ENCODE results near the gene TOM1.

Gene TOM1

GRCh38 chr22:35323305-35323704 lies 23.6 kb downstream of the TOM1 start:
- Histone ChIP-seq H4K91ac (ENCODE audit: low read depth, low read length) (no peak overlapping the region), H3K23ac (ENCODE audit: low read length) (no peak overlapping the region), H2AK5ac (ENCODE audit: low read length) (no peak overlapping the region), H2BK5ac (ENCODE audit: low read depth, low read length, poor library complexity) (no peak overlapping the region), H3K79me2 (ENCODE audit: control insufficient read depth, insufficient read depth, low read length, poor library complexity) (no peaks in the 10 kb centered on the region), H3K4me3 (ENCODE audit: low read depth, low read length) (no peak overlapping the region), H3K18ac (ENCODE audit: low read length) (no peak overlapping the region), H3K4me1 (ENCODE audit: control insufficient read depth in 1 of 2, insufficient read depth in 2 of 2, low read length in 2 of 2) (no peaks in the 10 kb centered on the region), H3K4ac (ENCODE audit: low read depth, low read length) (no peak overlapping the region), H3K9ac (ENCODE audit: low read length) (no peak overlapping the region), H2BK12ac (ENCODE audit: low read length) (no peak overlapping the region), H3K27me3 (ENCODE audit: insufficient read depth, low read length) (no peaks in the 10 kb centered on the region), H3K79me1 (ENCODE audit: low read length) (no peaks in the 10 kb centered on the region), H3K14ac (ENCODE audit: low read length) (no peak overlapping the region), H3K4me2 (ENCODE audit: low read length) (no peak overlapping the region), H2AFZ (ENCODE audit: insufficient read depth, low read length, poor library complexity) (no peak overlapping the region), H4K12ac (ENCODE audit: low read depth, low read length) (no peak overlapping the region), H3K9me3 (ENCODE audit: insufficient read depth, low read depth, low read length) (no peaks in the 10 kb centered on the region), H3K36me3 (ENCODE audit: control insufficient read depth in 1 of 2, insufficient read depth in 2 of 2, low read length in 2 of 2) (peaks cover 69 to 73% of the 10 kb centered on the region in 2 experiments), H2BK120ac (ENCODE audit: insufficient read depth, low read length, poor library complexity) (no peak overlapping the region), H4K8ac (ENCODE audit: low read depth, low read length) (no peak overlapping the region), H3K27ac (ENCODE audit: low read depth, low read length) (no peak overlapping the region)
- DNase-seq: no peak
- WGBS (ENCODE audit: extremely low coverage, insufficient coverage, insufficient read length): no CpG with 5 or more reads among the region's 11 CpGs

DNA sequence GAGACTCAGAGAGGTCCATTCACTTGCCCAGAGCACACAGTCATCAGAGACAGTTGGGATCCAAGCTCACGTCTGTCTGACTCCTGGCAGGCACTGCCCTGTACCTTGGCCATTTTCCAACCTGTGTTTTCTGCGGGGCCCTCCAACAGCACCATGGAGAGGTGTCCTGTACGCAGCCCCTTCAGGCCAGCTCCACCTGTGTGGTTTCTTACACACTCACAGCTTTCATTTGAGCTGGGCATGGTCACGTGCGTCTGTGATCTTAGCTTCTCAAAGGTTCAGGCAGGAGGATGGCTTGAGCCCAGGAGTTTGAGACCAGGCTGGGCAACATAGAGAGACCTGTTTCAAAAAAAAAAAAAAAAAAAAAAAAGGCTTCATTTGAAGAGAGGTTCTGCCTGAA lies 24.4 kb downstream of the TOM1 start:
- H3K27me3 ChIP-seq (ENCODE audit: insufficient read depth, low read length): no peaks in the 10 kb centered on the region
- no peak overlapping the region for H4K8ac ChIP-seq (ENCODE audit: low read depth, low read length)
- no peak overlapping the region for H4K91ac ChIP-seq (ENCODE audit: low read depth, low read length)
- H3K27ac ChIP-seq (ENCODE audit: low read depth, low read length): no peak overlapping the region
- H3K9me3 ChIP-seq (ENCODE audit: insufficient read depth, low read depth, low read length): no peaks in the 10 kb centered on the region
- H2AFZ ChIP-seq (ENCODE audit: insufficient read depth, low read length, poor library complexity): no peak overlapping the region
- H3K4me1 ChIP-seq (ENCODE audit: control insufficient read depth in 1 of 2, insufficient read depth in 2 of 2, low read length in 2 of 2): no peaks in the 10 kb centered on the region
- no peak overlapping the region for H3K23ac ChIP-seq (ENCODE audit: low read length)
- no peak overlapping the region for H2BK12ac ChIP-seq (ENCODE audit: low read length)
- no peaks in the 10 kb centered on the region for H3K79me1 ChIP-seq (ENCODE audit: low read length)
- no peak overlapping the region for H3K9ac ChIP-seq (ENCODE audit: low read length)
- no peak overlapping the region for H3K14ac ChIP-seq (ENCODE audit: low read length)
- no CpG with 5 or more reads among the region's 5 CpGs for WGBS (ENCODE audit: extremely low coverage, insufficient coverage, insufficient read length)
- H2AK5ac ChIP-seq (ENCODE audit: low read length): no peak overlapping the region
- H2BK5ac ChIP-seq (ENCODE audit: low read depth, low read length, poor library complexity): no peak overlapping the region
- H3K4me2 ChIP-seq (ENCODE audit: low read length): no peak overlapping the region
- no peak overlapping the region for H4K12ac ChIP-seq (ENCODE audit: low read depth, low read length)
- peaks cover 65 to 70% of the 10 kb centered on the region in 2 experiments for H3K36me3 ChIP-seq (ENCODE audit: control insufficient read depth in 1 of 2, insufficient read depth in 2 of 2, low read length in 2 of 2)
- H3K18ac ChIP-seq (ENCODE audit: low read length): no peak overlapping the region
- DNase-seq: no peak
- H3K4ac ChIP-seq (ENCODE audit: low read depth, low read length): no peak overlapping the region
- H3K4me3 ChIP-seq (ENCODE audit: low read depth, low read length): no peak overlapping the region
- H2BK120ac ChIP-seq (ENCODE audit: insufficient read depth, low read length, poor library complexity): no peak overlapping the region
- no peaks in the 10 kb centered on the region for H3K79me2 ChIP-seq (ENCODE audit: control insufficient read depth, insufficient read depth, low read length, poor library complexity)

GRCh38 chr22:35324762-35325161 lies 25.1 kb downstream of the TOM1 start:
- no peak overlapping the region for H2BK120ac ChIP-seq (ENCODE audit: insufficient read depth, low read length, poor library complexity)
- H2AFZ ChIP-seq (ENCODE audit: insufficient read depth, low read length, poor library complexity): no peak overlapping the region
- H2BK12ac ChIP-seq (ENCODE audit: low read length): no peak overlapping the region
- no peaks in the 10 kb centered on the region for H3K9me3 ChIP-seq (ENCODE audit: insufficient read depth, low read depth, low read length)
- H3K4ac ChIP-seq (ENCODE audit: low read depth, low read length): no peak overlapping the region
- no peak overlapping the region for H4K12ac ChIP-seq (ENCODE audit: low read depth, low read length)
- no peak overlapping the region for H3K18ac ChIP-seq (ENCODE audit: low read length)
- H3K36me3 ChIP-seq (ENCODE audit: control insufficient read depth in 1 of 2, insufficient read depth in 2 of 2, low read length in 2 of 2): peaks cover 58 to 63% of the 10 kb centered on the region in 2 experiments
- no peak overlapping the region for H3K4me2 ChIP-seq (ENCODE audit: low read length)
- H3K79me1 ChIP-seq (ENCODE audit: low read length): no peaks in the 10 kb centered on the region
- no peak overlapping the region for H3K9ac ChIP-seq (ENCODE audit: low read length)
- WGBS (ENCODE audit: extremely low coverage, insufficient coverage, insufficient read length): no CpG with 5 or more reads among the region's 4 CpGs
- no peak overlapping the region for H3K23ac ChIP-seq (ENCODE audit: low read length)
- H4K91ac ChIP-seq (ENCODE audit: low read depth, low read length): no peak overlapping the region
- H3K14ac ChIP-seq (ENCODE audit: low read length): no peak overlapping the region
- H3K27me3 ChIP-seq (ENCODE audit: insufficient read depth, low read length): no peaks in the 10 kb centered on the region
- H3K4me1 ChIP-seq (ENCODE audit: control insufficient read depth in 1 of 2, insufficient read depth in 2 of 2, low read length in 2 of 2): no peaks in the 10 kb centered on the region
- DNase-seq: no peak
- no peak overlapping the region for H2BK5ac ChIP-seq (ENCODE audit: low read depth, low read length, poor library complexity)
- H4K8ac ChIP-seq (ENCODE audit: low read depth, low read length): no peak overlapping the region
- no peaks in the 10 kb centered on the region for H3K79me2 ChIP-seq (ENCODE audit: control insufficient read depth, insufficient read depth, low read length, poor library complexity)
- no peak overlapping the region for H3K27ac ChIP-seq (ENCODE audit: low read depth, low read length)
- H3K4me3 ChIP-seq (ENCODE audit: low read depth, low read length): no peak overlapping the region
- no peak overlapping the region for H2AK5ac ChIP-seq (ENCODE audit: low read length)

DNA sequence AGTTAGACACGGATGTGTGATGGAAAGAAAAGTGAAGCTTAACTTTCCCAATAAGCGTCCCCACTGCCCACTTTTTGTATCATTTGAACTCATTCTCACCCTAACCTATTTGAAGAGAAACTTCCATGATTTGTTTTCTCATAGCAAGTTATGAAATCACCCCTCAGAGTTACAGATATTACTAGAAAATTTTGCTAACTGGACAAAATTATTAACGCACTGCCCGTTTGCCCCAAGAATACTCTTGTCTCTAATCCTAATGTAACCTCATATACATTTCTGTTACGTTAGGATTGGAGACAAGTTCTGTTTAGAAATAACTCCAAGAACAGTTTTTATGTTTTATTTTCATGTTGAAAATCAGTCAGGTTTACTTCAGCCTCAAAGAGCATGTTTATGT lies 25.5 kb downstream of the TOM1 start:
- H3K9me3 ChIP-seq (ENCODE audit: insufficient read depth, low read depth, low read length): no peaks in the 10 kb centered on the region
- H2AK5ac ChIP-seq (ENCODE audit: low read length): no peak overlapping the region
- peaks cover 55 to 59% of the 10 kb centered on the region in 2 experiments for H3K36me3 ChIP-seq (ENCODE audit: control insufficient read depth in 1 of 2, insufficient read depth in 2 of 2, low read length in 2 of 2)
- no peak overlapping the region for H3K4me3 ChIP-seq (ENCODE audit: low read depth, low read length)
- H2AFZ ChIP-seq (ENCODE audit: insufficient read depth, low read length, poor library complexity): no peak overlapping the region
- no peaks in the 10 kb centered on the region for H3K79me1 ChIP-seq (ENCODE audit: low read length)
- H4K12ac ChIP-seq (ENCODE audit: low read depth, low read length): no peak overlapping the region
- H3K18ac ChIP-seq (ENCODE audit: low read length): no peak overlapping the region
- no peak overlapping the region for H3K27ac ChIP-seq (ENCODE audit: low read depth, low read length)
- H3K14ac ChIP-seq (ENCODE audit: low read length): no peak overlapping the region
- no CpG with 5 or more reads among the region's 5 CpGs for WGBS (ENCODE audit: extremely low coverage, insufficient coverage, insufficient read length)
- no peak for DNase-seq
- H4K91ac ChIP-seq (ENCODE audit: low read depth, low read length): no peak overlapping the region
- no peak overlapping the region for H4K8ac ChIP-seq (ENCODE audit: low read depth, low read length)
- no peak overlapping the region for H2BK120ac ChIP-seq (ENCODE audit: insufficient read depth, low read length, poor library complexity)
- H2BK12ac ChIP-seq (ENCODE audit: low read length): no peak overlapping the region
- H3K9ac ChIP-seq (ENCODE audit: low read length): no peak overlapping the region
- H3K4me1 ChIP-seq (ENCODE audit: control insufficient read depth in 1 of 2, insufficient read depth in 2 of 2, low read length in 2 of 2): no peaks in the 10 kb centered on the region
- no peaks in the 10 kb centered on the region for H3K79me2 ChIP-seq (ENCODE audit: control insufficient read depth, insufficient read depth, low read length, poor library complexity)
- no peak overlapping the region for H3K4ac ChIP-seq (ENCODE audit: low read depth, low read length)
- H3K4me2 ChIP-seq (ENCODE audit: low read length): no peak overlapping the region
- no peak overlapping the region for H2BK5ac ChIP-seq (ENCODE audit: low read depth, low read length, poor library complexity)
- H3K23ac ChIP-seq (ENCODE audit: low read length): no peak overlapping the region
- no peaks in the 10 kb centered on the region for H3K27me3 ChIP-seq (ENCODE audit: insufficient read depth, low read length)
